ENCODE results near the gene ROBO1. TPM values are rescaled to one million over a fixed set of nuclear protein-coding genes. Genes with fewer than 3 reads are reported as not detected.
"Not testable (repeated sequence)": the region's sequence is repeated elsewhere in the genome, so short reads cannot be mapped to it uniquely, and the experiment has no call there.

Gene ROBO1
- polyA plus RNA-seq, 3 donors, result 115 to 133 (median 127) TPM

DNA sequence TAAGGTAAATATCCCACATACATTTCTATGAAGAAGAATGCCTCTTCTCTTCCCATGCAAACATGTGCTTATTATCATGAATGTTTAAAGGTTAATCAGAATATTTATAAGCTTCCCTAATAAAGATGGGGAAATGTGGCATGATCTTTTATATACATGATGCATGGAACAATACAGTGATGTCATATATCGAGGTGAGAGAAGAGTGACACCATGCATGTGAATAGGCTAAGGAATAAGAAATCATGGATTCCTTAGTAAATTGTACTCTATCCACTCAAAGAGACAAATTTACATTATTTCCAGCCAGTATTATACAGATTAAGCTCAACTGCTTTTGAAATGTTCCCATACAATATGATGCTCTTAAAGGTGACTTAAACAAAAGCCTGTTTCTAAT lies 1035.3 kb downstream of the ROBO1 start:
- no peak for DNase-seq (ENCODE audit: low read depth in 3 of 3, low spot score in 2 of 3)

DNA sequence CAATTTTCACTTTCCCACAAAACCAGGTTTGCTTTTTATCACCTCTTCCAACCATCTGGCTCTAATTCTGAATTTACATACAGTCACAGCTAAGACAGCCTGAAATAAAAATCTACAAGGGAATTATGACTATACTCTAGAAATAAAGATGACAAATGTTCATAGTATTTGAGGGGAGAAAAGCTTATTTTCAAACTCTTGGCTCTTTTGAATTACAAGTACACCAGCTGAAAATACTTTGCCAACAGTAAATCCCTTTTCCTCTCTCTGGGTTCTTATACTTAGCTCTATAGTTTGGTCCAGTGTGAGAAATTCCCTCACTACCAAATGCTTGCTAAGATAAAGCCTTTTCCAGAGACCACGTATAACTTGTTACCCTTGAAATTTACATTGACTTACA lies 1037.9 kb downstream of the ROBO1 start:
- DNase-seq (ENCODE audit: low read depth in 3 of 3, low spot score in 2 of 3), result no peak

DNA sequence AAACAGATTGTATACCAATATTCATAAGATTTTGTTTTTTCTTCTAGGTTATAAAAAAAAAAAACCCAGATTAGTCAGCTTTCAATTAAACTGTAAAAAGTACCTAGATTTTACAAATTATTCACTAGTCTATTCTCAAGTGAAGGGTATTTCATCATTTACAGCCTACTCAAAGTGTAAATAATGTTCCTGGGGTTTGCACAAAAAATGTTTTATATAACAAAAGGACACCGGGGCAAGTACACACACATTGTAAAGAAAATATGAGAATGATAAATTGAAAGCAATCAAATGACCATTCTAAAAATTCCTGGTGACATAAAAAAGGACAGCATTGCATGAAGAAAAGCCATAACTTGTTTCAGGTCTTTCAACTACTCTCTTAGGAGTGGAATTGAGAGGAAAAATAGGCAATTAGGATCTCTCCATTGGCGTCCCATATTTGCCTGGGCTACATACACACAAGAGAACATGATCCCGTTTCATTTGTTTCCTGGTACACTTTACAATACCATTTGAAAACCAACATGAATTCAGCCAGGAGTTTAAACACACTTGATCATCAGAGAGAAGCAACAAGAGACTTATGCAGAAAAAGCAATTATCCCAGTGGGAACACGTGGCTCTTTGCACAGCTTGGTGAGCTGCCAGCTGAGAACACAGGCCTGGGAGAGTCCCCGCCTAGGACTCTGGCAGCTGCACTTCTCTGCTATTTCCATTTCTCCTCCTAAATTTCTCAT lies 1039.2 kb downstream of the ROBO1 start:
- DNase-seq (ENCODE audit: low read depth in 3 of 3, low spot score in 2 of 3), result peak in 1 of 3 donors; percentile 53

DNA sequence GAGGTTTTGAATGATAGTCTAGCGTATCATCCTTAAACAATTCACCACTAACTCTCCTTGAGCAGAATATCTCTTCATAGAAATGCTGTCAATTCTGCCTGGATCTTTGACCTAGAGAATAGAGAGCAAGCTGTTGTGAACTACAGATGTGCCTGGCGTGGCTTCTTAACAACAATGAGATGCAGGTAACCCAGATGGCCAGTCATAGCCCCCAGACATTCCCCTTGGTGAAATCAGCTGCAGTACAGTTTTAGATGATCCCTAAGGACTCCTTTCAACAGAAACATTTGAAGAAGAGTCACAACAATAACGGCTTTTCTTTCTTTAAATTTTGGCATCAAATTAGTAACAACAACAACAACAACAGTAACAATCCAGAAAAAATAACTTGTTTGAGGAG lies 1041.3 kb downstream of the ROBO1 start:
- DNase-seq (ENCODE audit: low read depth in 3 of 3, low spot score in 2 of 3), result no peak

DNA sequence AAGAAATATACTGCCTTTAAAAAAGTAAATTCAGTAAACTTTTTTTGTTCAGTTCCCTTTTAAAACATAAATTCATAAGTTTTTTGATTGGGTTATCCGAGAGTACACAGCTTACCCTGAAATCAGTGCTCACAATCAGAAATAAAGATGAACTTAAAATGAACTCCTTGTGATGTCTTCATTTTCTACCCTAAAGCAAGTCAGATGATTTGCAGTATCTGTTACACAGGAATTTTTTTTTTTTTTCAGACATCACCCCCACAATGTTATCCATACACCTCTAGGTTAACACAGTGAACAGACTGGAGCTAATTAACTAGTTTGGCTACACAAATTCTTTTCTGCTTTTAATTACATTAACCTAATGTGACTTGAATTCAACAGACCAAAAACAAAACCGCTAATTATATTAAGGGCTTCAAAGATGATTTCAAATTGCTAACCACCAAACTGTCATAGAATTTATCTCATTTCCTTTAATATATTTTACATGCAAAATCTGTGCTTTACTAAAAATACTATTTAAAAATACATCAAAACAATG lies 1042.0 kb downstream of the ROBO1 start:
- DNase-seq (ENCODE audit: low read depth in 3 of 3, low spot score in 2 of 3), result no peak

DNA sequence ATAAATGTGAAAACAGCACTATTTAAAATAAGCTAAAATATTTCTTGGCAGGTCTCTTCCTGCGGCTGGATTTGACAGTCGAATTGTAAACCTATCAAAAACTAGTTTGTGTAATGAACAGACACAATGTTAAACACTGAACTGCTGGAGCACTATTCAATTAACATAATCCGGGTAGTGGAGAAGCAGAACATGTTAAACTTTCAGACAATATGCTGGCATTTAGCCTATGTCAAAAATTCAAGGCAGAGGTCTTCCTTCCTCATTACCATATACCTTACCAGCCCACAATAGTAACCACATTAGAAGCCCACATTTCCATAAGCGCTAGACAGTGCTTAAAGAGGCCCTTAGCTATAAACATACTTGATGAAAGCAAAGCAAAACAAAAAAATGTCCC lies 1042.9 kb downstream of the ROBO1 start:
- DNase-seq (ENCODE audit: low read depth in 3 of 3, low spot score in 2 of 3), result no peak

DNA sequence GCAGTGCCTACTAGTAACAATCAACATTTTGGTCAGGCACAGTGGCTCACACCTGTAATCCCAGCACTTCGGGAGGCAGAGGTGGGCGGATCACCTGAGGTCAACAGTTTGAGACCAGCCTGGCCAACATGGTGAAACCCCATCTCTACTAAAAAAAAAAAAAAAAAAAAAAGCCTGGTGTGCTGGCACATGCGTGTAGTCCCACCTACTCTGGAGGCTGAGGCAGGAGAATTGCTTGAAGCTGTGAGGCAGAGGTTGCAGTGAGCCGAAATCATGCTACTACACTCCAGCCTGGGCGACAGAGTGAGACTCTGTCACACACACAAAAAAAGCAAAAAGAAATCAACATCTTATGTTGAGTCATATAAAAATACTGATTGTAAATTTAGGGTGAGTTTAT lies 1043.4 kb downstream of the ROBO1 start:
- DNase-seq (ENCODE audit: low read depth in 3 of 3, low spot score in 2 of 3), result not testable (repeated sequence)

DNA sequence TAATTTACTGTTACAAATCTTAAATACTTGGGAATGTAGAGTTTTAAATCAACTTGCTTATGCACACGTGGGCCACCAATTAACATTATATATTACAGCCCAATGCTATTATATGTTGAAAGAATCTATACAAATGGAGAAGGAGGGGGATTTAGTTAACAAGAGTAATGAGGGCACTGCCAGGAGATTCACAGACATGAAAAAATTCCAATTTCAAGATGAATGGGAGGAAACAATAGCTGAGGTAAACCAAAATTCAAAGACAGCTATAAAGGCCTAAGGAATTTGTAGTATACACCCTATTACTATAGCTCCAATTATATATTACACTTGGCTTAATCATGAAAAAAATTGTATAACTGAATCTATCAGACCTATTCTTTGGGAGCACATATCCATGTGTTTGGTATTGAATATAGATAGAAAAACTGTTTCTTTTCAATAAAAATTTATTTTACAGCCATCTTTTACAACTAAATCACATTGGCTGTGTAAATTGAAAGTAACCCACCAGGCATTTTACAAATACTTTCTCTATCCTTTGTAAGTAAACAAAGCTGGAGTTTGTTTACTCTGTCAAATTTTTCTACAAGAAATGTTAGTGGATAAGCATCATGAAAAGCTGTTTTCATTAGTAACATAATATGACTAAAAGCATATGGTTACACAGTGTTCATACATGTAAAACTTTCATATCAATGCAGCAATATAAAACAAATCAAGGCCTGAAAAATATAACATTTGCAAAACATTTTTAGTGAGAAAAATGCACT lies 1045.8 kb downstream of the ROBO1 start:
- DNase-seq (ENCODE audit: low read depth in 3 of 3, low spot score in 2 of 3), result no peak

DNA sequence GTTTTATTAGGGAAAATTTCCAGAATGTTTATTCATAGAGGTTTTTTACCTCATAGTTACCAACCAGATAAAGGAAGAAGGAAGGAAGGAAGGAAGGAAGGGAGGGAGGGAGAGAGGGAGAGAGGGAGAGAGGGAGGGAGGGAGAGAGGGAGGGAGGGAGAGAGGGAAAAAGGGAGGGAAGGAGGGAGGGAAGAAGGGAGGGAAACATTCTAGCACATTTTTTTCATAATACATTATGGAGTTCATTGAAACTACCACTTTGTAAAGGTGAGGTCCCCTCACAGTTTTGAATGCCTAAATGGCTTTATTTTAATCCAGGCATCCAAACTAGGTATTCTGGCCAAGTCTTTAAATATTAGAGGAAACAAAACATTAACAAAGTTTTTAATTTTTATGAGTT lies 1049.1 kb downstream of the ROBO1 start:
- DNase-seq (ENCODE audit: low read depth in 3 of 3, low spot score in 2 of 3), result no peak

DNA sequence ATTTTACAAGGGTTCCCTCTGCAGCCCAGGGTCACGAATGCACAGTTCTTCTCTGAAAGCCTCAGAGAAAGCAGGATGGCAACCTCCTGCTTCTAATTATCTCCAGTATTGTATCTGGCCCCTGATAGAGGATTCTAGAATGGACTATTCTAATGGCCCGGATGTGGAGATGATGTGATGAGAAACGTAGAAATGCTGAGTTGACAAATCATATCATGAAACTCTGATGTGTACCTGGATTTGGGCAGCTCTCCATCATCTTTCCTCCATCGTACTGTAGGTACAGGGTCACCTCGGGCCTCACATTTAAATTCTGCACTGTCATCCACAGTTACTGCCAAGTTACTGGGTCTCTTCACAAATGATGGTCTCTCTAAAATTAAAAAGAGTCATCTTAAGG lies 1050.8 kb downstream of the ROBO1 start:
- no peak for DNase-seq (ENCODE audit: low read depth in 3 of 3, low spot score in 2 of 3)

DNA sequence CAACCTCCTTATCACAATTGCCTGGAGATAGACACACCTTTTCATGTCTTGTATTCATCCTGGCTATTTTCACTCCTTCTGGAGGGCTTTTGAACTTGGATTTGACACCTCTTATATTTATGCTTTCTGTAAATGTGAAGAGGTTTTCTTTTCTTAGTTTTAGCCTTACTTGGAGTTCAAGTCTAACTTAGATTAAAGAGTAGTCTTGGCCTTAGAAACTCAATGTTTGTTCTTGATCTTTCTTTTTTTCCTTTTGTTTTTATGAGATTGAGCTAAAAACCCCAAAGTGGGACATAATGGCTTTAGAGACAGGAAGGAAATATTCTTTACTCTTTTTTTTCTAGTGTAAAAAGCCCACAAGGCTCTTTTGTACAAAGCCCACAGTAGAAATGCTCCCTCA lies 1054.9 kb downstream of the ROBO1 start:
- DNase-seq (ENCODE audit: low read depth in 3 of 3, low spot score in 2 of 3), result no peak

DNA sequence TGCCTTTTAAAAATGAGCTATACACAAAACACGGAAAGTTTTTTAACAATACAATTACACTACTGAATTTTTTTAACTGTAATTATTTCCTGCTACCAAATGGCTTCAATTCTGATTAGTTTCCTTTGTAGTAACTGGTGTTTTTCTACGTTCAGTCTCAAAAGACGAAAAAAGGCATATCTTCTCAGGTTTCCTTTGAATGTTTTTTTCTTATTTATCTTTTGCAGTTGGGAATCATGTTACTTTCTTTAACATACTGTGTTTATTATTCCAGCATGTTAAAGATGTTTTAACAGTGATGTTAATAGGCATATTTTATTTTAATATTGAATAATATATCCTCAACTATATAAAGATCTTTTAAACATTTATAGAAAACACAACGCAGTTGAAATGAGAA lies 1055.5 kb downstream of the ROBO1 start:
- DNase-seq (ENCODE audit: low read depth in 3 of 3, low spot score in 2 of 3), result no peak

DNA sequence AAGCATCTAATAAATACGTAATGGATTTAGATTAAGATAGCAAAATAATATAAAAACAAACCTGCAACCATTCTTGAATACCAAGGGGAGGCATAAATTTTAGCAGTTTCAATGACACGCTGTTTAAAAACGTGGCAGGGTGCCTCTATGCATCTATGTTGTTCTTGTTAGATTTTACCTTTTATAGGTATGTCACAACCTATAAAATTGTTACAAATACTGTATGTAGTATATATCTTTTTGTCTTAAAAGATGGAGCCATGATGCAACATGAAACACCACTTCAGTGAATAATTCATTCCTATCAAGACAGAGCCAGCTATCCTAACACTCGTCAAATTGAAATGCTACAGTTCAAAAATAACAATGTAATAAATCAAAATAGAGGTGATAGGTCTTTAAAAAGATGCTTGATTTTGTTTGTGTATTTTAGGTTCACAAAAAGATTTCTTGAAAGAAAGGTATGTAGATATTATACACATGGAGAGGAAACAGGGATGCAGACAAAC lies 1059.2 kb downstream of the ROBO1 start:
- DNase-seq (ENCODE audit: low read depth in 3 of 3, low spot score in 2 of 3), result no peak

DNA sequence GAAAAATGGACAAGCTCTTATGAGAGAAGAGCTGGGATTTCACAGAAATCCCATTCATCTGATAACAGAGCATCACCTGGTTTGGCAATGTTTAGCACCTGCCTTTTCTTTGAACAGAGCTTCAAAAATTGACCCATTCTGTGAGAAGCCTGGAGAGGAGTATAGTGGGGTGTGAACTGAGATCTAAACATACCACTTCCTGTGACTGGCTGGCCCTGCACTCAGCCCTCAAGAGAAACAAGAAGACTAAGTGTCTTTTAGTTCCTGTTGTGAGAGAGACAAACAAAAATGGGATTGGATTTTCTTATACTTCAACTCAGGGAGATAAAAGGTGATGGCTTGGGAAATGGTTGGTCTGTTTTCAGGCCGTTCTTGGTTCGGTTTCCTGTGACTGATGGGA lies 1060.2 kb downstream of the ROBO1 start:
- DNase-seq (ENCODE audit: low read depth in 3 of 3, low spot score in 2 of 3), result no peak

DNA sequence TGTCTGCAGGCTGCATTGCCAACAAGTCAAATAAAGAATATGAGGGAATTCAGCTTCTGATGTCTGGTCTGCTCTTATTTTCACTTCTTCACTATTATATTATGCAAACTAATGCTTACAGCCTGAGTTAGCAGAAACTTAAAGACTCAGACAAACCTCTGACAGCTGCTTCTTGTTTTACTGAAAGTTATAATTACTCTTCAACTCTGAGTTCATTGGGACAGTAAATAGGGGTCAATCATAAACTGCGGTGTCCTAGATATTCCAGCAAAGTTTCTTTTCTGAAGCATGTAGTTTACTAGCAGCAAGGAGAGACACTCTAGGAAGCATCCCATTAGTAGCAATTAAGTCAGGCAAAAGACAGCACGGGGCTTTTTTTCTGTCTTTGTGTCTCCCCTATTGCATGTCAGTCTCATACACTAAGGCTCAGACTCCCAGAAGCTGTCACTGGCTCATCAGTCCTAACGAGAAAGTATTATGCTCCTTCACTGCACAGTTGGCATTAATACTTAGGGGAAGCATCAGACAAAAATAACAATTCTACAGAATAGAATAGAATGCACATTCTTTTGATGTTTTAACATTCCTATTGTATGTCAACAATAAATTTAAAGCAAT lies 1060.8 kb downstream of the ROBO1 start:
- peak in 1 of 3 donors; percentile 27 for DNase-seq (ENCODE audit: low read depth in 3 of 3, low spot score in 2 of 3)

DNA sequence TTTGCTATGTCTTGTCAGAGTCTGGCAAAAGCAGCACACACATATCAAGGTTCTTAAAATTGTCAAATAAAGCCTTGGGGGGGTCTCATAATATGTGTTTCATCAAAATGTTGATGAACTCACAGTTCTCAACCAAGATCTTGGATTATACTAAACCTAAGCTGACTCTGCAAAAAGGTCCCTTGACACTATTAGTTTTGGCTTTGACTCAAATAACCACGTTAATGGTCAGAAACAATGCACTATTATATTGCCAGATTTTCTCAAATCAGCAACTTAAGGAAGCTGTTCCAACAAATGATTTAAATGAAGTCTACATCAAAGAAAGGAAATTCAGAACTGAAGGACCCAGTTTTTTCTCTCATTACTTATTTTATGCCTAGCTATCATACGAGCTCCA lies 1063.9 kb downstream of the ROBO1 start:
- no peak for DNase-seq (ENCODE audit: low read depth in 3 of 3, low spot score in 2 of 3)

DNA sequence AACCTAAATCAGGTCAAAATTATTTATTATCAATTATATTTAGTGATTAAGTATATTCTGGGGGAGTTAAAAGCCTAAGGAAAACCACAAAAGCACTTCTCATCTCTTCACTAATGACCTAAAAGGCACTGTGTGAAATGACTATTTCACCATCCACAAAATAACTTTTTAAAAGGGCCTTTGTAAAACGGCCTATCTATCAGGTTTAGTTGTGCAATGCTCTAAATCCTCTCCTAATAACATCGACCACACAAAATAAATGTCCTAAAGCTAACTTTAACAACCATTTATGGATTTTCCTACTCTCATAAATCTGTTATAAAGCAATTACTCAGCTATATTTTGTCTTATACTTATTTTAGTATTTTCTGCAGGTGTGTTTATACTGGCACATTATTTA lies 1066.3 kb downstream of the ROBO1 start:
- no peak for DNase-seq (ENCODE audit: low read depth in 3 of 3, low spot score in 2 of 3)

DNA sequence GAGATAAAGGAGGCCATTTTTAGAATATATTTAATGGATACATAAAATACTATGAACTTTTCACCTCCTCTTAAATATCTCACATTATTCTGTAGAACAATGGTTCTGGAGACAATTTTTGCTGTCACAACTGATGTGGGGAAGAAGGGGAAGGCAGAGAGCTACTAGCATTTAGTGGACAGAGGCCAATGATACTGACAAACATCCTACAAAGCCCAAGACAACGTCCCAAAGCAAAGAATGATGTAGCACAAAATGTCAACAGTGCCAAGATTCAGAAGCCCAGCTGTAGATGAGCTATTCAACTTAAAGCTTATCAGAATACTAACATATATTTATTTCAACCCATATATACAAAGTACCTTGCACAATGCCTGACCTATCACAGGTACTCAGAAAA lies 1069.4 kb downstream of the ROBO1 start:
- DNase-seq (ENCODE audit: low read depth in 3 of 3, low spot score in 2 of 3), result no peak

DNA sequence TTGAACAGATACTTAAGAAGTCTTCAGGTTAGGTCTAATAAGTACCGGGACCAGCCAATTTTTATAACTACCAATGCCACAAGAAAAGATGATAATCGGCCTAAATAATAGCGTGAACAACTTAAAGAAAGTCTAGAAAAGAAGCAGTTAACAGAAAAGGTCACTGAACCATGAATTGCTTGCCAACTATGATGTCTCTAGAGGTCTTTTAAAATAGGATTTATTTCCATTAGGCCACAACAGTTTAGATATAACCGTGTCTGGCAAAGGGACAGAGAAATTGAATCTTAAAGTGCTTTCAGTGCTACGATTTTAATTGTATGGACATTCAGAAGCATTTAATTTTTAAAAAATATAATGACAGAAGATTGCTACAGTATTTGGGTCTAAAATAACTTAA lies 1070.4 kb downstream of the ROBO1 start:
- no peak for DNase-seq (ENCODE audit: low read depth in 3 of 3, low spot score in 2 of 3)

DNA sequence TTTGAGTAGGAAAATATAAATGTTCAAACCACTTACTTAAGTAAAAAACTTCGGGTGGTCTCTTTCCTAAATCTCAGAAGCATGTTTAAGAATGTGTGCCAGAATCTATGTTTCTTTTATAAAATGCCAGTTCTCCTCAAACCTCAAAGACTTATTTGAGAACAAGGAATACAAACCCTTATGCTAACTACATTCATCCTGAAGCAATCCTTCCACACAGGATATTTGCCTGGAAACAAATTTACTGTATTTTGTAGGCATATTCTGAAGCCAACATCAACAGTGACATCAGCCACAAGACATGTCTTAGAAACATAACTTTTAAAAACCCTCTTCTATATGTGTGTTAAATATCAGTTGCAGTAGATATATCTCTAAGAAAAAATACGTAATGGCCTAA lies 1077.0 kb downstream of the ROBO1 start:
- DNase-seq (ENCODE audit: low read depth in 3 of 3, low spot score in 2 of 3), result no peak

DNA sequence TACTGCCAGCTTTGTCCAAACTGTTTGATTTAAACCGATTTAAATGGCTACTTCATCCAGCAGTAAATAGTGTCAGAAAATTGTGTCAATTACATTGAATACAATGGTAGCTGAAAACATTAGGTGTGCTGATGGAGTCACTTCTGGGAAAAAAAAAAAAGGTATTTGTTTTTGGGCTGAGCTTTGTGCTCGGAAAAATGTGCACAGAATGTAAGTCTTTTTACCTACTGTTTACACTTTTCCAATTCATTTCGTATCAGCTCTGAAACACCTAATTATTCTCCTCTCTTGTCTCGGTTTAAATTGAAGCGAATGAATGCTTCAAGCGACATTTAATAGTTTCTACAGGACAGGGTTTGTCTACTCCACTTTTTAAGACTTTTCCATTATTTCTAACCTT lies 1078.4 kb downstream of the ROBO1 start:
- DNase-seq (ENCODE audit: low read depth in 3 of 3, low spot score in 2 of 3), result no peak
